IMR-90 (cell line): Measurements from ENCODE around the gene RASD2. TPM values are rescaled to one million over a fixed set of nuclear protein-coding genes. Genes with fewer than 3 reads are reported as not detected.
A peak's percentile ranks its signal among the peaks of the same experiment; 100 is the strongest.

ENCODE experiments used
- ATAC-seq: fragments of 200-7000 bp; cut with Tn5 transposase; 2 replicates; pipeline ENCODE4 v1.9.1; 2020; ENCODE audit warnings: low read depth, mild to moderate bottlenecking, moderate library complexity
- BruUV-seq: library from RNA; stranded (reverse); fragments of 400-500 nt; replicated peaks from 2 replicates; lab custom pipeline; 2021; lab: Mats Ljungman, UMichigan
- CTCF ChIA-PET: fragments of 300-600 bp; formaldehyde crosslinking; extraction: SDS; loops from one replicate; lab custom pipeline; 2021; ENCODE audit warnings: antibody characterized with exemption; lab: Yijun Ruan, JAX
- POLR2A ChIA-PET: fragments of 300-600 bp; sonication (Branson Sonifier 250); formaldehyde crosslinking; loops from one replicate; lab custom pipeline; 2022; ENCODE audit warnings: antibody characterized with exemption; ENCODE audit not compliant: unreplicated experiment; lab: Charles Lee
- DNase-seq: peaks from one replicate; pipeline ENCODE4 v3.0.0; 2013
- H2AFZ ChIP-seq: replicated peaks from 2 replicates; pipeline ENCODE3; 2013; ENCODE audit warnings: low read length, mild to moderate bottlenecking; ENCODE audit not compliant: poor library complexity
- H2AK5ac ChIP-seq: 2 replicates; pipeline ENCODE4 v1.6.1; 2013; ENCODE audit warnings: low read depth, low read length, inconsistent platforms
- H2AK9ac ChIP-seq: replicated peaks from 2 replicates; pipeline ENCODE3; 2013; ENCODE audit warnings: mild to moderate bottlenecking, low read depth, low read length, moderate library complexity; ENCODE audit not compliant: poor library complexity
- H2BK120ac ChIP-seq: 2 replicates; pipeline ENCODE4 v1.6.1; 2013; ENCODE audit warnings: low read depth, low read length, inconsistent platforms
- H2BK15ac ChIP-seq: 3 replicates; pipeline ENCODE4 v1.6.1; 2013; ENCODE audit warnings: low read depth, low read length, inconsistent platforms
- H2BK20ac ChIP-seq: 2 replicates; pipeline ENCODE4 v1.6.1; 2013; ENCODE audit warnings: low read depth, mild to moderate bottlenecking, inconsistent platforms, low read length, moderate library complexity
- H2BK5ac ChIP-seq: 2 replicates; pipeline ENCODE4 v1.6.1; 2013; ENCODE audit warnings: mild to moderate bottlenecking, low read depth, low read length, inconsistent platforms; ENCODE audit not compliant: poor library complexity, severe bottlenecking
- H3K14ac ChIP-seq: replicated peaks from 2 replicates; pipeline ENCODE4 v1.6.1; 2013; ENCODE audit warnings: low read depth, low read length, inconsistent platforms
- H3K18ac ChIP-seq: 2 replicates; pipeline ENCODE4 v1.6.1; 2013; ENCODE audit warnings: low read depth, low read length, control low read depth
- H3K23ac ChIP-seq: 2 replicates; pipeline ENCODE4 v1.6.1; 2013; ENCODE audit warnings: low read depth, low read length, inconsistent platforms
- H3K27ac ChIP-seq: 2 replicates; pipeline ENCODE4 v1.5.1; 2013; ENCODE audit warnings: mild to moderate bottlenecking, control low read depth, low read length; ENCODE audit not compliant: insufficient read depth
- H3K27me3 ChIP-seq: 2 replicates; pipeline ENCODE4 v1.6.1; 2013; ENCODE audit warnings: low read length; ENCODE audit not compliant: control insufficient read depth, insufficient read depth
- H3K36me3 ChIP-seq: 2 replicates; pipeline ENCODE4 v1.6.1; 2013; ENCODE audit warnings: low read length, mixed read lengths; ENCODE audit not compliant: control insufficient read depth, insufficient read depth
- H3K4ac ChIP-seq: 2 replicates; pipeline ENCODE4 v1.6.1; 2013; ENCODE audit warnings: low read depth, low read length, inconsistent platforms
- H3K4me1 ChIP-seq: 2 replicates; pipeline ENCODE4 v1.6.1; 2013; ENCODE audit warnings: low read length, mixed read lengths; ENCODE audit not compliant: control insufficient read depth, insufficient read depth
- H3K4me2 ChIP-seq: 2 replicates; pipeline ENCODE4 v1.6.1; 2013; ENCODE audit warnings: low read depth, mild to moderate bottlenecking, control low read depth, low read length, moderate library complexity
- H3K4me3 ChIP-seq: 2 replicates; pipeline ENCODE4 v1.5.1; 2013; ENCODE audit warnings: low read depth, mild to moderate bottlenecking, control low read depth, low read length, moderate library complexity; ENCODE audit not compliant: insufficient read depth
- H3K56ac ChIP-seq: 2 replicates; pipeline ENCODE4 v1.6.1; 2013; ENCODE audit warnings: low read length, inconsistent platforms; ENCODE audit not compliant: insufficient read depth; ENCODE audit errors: extremely low read depth
- H3K79me1 ChIP-seq, 2 experiments: 2 replicates each; pipeline ENCODE4 v1.6.1; 2013; ENCODE audit warnings: low read length in 2 of 2, inconsistent platforms in 1 of 2, low read depth in 1 of 2
- H3K9ac ChIP-seq: 2 replicates; pipeline ENCODE4 v1.6.1; 2013; ENCODE audit warnings: low read depth, low read length, control low read depth
- H3K9me1 ChIP-seq: 2 replicates; pipeline ENCODE4 v1.6.1; 2013; ENCODE audit warnings: low read length, inconsistent platforms; ENCODE audit not compliant: insufficient read depth
- H3K9me3 ChIP-seq: 2 replicates; pipeline ENCODE4 v1.6.1; 2013; ENCODE audit warnings: low read length; ENCODE audit not compliant: control insufficient read depth, insufficient read depth
- H4K20me1 ChIP-seq: 2 replicates; pipeline ENCODE4 v1.6.1; 2013; ENCODE audit warnings: low read length, inconsistent platforms; ENCODE audit not compliant: insufficient read depth
- H4K5ac ChIP-seq: 2 replicates; pipeline ENCODE4 v1.6.1; 2013; ENCODE audit warnings: mild to moderate bottlenecking, low read depth, low read length, control low read depth
- H4K8ac ChIP-seq, 2 experiments: 2 replicates each; pipeline ENCODE4 v1.6.1; 2013; ENCODE audit warnings: low read depth in 2 of 2, low read length in 2 of 2, control low read depth in 1 of 2, inconsistent platforms in 1 of 2
- H4K91ac ChIP-seq: 2 replicates; pipeline ENCODE4 v1.6.1; 2013; ENCODE audit warnings: low read depth, low read length, inconsistent platforms; ENCODE audit not compliant: insufficient read depth
- BHLHE40 ChIP-seq: fragments of 150-350 bp; IDR thresholded peaks from 2 replicates; pipeline ENCODE4 v1.6.1; 2016; ENCODE audit warnings: mild to moderate bottlenecking, low read depth, low read length
- CEBPB ChIP-seq: IDR thresholded peaks from 2 replicates; pipeline ENCODE4 v1.6.1; 2012; ENCODE audit warnings: low read depth, low read length, improper control_type of control experiment
- CHD1 ChIP-seq: IDR thresholded peaks from 2 replicates; pipeline ENCODE4 v1.6.1; 2012; ENCODE audit warnings: low read depth, low read length, improper control_type of control experiment
- FOS ChIP-seq: fragments of 150-350 bp; IDR thresholded peaks from 2 replicates; pipeline ENCODE4 v1.6.1; 2016; ENCODE audit warnings: low read depth, low read length
- MAZ ChIP-seq: IDR thresholded peaks from 2 replicates; pipeline ENCODE4 v1.6.1; 2012; ENCODE audit warnings: low read depth, mild to moderate bottlenecking, low read length, improper control_type of control experiment, moderate library complexity, borderline replicate concordance
- POLR2A ChIP-seq: IDR thresholded peaks from 2 replicates; pipeline ENCODE4 v1.6.1; 2012; ENCODE audit warnings: mild to moderate bottlenecking, low read depth, low read length
- WGBS, 2 experiments: methylation state at CpG; one replicate each; pipeline versions ENCODE4 v1.1.5 to v1.1.7; 2013; ENCODE audit warnings: missing lambda C conversion rate in 2 of 2; ENCODE audit not compliant: insufficient read length in 1 of 2; ENCODE audit errors: extremely low coverage in 2 of 2; 5-methylcytosine and 5-hydroxymethylcytosine counted together
- dilution Hi-C: fragments of 300-500 bp; cut with HindIII; formaldehyde crosslinking; loops from one replicate; pipeline ENCODE4 v1.14.3; 2018; ENCODE audit warnings: low sequenced_read_pairs; ENCODE audit not compliant: unreplicated experiment
- in situ Hi-C: fragments of 300-500 bp; cut with MboI; formaldehyde crosslinking; loops from 3 replicates; pipeline ENCODE4 v1.14.3; 2019; ENCODE audit warnings: low sequenced_read_pairs, inconsistent platforms, mixed read lengths
- intact Hi-C: fragments of 100-400 bp; cut with micrococcal nuclease; formaldehyde crosslinking; loops from 2 replicates; pipeline ENCODE4 v1.10.0; 2022
- polyA plus RNA-seq, 3 experiments: library from polyadenylated mRNA; depleted of rRNA; stranded (reverse); fragments of >200 nt; gene quantifications; 2 replicates each; pipeline ENCODE4 v1.2.3, GENCODE V29; 2012; ENCODE audit warnings: low replicate concordance in 1 of 3
- total RNA-seq: library from RNA; depleted of rRNA; stranded (reverse); fragments of >200 nt; gene quantifications from 2 replicates; pipeline ENCODE4 v1.2.3, GENCODE V29; 2012

The RASD2 gene
- total and polyA plus RNA-seq, 2 of the 4 experiments (the other 2 are of a cell fraction) = under 0.01 to 0.32 TPM

DNA sequence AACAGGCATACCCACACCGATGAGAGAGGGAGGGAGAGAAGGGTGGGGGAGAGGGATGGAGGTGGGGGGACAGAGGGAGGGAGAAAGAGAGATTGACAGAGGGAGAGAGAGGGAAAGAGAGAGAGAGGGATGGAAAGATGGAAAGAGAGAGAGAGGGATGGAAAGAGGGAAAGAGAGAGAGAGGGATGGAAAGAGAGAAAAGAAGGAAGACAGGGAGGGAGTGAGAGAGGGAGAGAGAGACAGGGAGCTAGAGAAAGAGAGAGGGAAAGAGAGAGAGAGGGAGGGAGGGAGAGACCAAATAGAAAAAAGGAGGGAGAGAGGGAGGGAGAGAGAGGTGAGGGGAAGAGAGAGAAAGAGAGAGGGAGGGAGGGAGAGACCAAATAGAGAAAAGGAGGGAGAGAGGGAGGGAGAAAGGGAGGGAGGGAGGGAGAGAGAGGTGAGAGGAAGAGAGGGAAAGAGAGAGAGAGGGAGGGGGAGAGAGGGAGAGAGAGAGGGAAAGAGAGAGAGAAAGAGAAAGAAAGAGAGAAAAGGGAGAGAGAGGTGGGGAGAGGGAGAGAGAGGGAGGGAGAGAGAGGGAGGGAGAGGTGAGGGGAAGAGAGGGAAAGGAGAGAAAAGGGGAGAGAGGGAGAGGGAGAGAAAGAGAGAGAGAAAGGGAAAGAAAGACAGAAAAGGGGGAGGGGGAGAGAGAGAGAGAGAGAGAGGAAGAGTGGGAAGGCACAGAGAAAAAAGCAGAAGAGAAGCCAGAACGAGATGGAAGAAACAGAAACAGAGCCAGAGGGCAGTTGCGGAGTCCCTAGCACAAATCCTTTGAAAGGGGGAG lies 52.6 kb downstream of the RASD2 start:
- H2AFZ ChIP-seq = no peak overlapping the region
- 30% methylated on average over 2 of the region's 3 CpGs; no CpG with 5 or more reads in 1 of the 2 experiments for WGBS, 2 experiments

More for the DNA sequence above, 52.6 kb downstream of the RASD2 start:
- Histone ChIP-seq H3K4me2 (no peak overlapping the region), H3K4me3 (no peak overlapping the region), H3K18ac (no peak overlapping the region), H2AK5ac (no peak overlapping the region), H3K27ac (no peak overlapping the region), H4K20me1 (no peaks in the 10 kb centered on the region; the same call in 1 of the 2 replicates), H2BK120ac (no peak overlapping the region), H2BK20ac (no peak overlapping the region), H3K4me1 (peaks cover 13% of the 10 kb centered on the region; the same call in 1 of the 2 replicates), H3K9me3 (no peaks in the 10 kb centered on the region), H3K56ac (no peak overlapping the region), H4K5ac (no peak overlapping the region), H3K79me1 (no peaks in the 10 kb centered on the region), H3K9ac (no peak overlapping the region), H4K8ac (no peak overlapping the region), H3K9me1 (peaks cover 3% of the 10 kb centered on the region; the same call in 1 of the 2 replicates), H4K91ac (no peak overlapping the region), H2BK5ac (no peak overlapping the region), H3K14ac (no peak overlapping the region), H3K27me3 (peaks cover 14% of the 10 kb centered on the region; the same call in 1 of the 2 replicates), H2AK9ac (peak overlapping the region; percentile 23), H3K4ac (no peak overlapping the region), H2BK15ac (no peak overlapping the region; the same call in 2 of the 3 replicates), H3K23ac (no peak overlapping the region), H3K36me3 (no peaks in the 10 kb centered on the region)
- DNase-seq (no peak), ATAC-seq (no peak)
- ChIA-PET CTCF (interaction anchor here (1.0 kb wide), 1 partner anchor 162 kb away, joined by 5 read pairs; no protein-coding TSS in a partner anchor), POLR2A (no interaction called here)
- in situ Hi-C loops = no loop called here
- intact Hi-C loops = no loop called here
- dilution Hi-C loops = no loop called here
- no peak for TF ChIP-seq BHLHE40
- TF ChIP-seq MAZ = no peak
- TF ChIP-seq CEBPB = no peak
- TF ChIP-seq POLR2A = no peak
- no peak for TF ChIP-seq FOS
- no peak for TF ChIP-seq CHD1
- no TSS peak for BruUV-seq
